ENCODE results near the gene ST8SIA6. TPM values are rescaled to one million over a fixed set of nuclear protein-coding genes. Genes with fewer than 3 reads are reported as not detected.

ST8SIA6 gene
- polyA plus RNA-seq, 2 of the 4 experiments (the other 2 are of a cell fraction): 0.16 to 0.25 TPM

DNA sequence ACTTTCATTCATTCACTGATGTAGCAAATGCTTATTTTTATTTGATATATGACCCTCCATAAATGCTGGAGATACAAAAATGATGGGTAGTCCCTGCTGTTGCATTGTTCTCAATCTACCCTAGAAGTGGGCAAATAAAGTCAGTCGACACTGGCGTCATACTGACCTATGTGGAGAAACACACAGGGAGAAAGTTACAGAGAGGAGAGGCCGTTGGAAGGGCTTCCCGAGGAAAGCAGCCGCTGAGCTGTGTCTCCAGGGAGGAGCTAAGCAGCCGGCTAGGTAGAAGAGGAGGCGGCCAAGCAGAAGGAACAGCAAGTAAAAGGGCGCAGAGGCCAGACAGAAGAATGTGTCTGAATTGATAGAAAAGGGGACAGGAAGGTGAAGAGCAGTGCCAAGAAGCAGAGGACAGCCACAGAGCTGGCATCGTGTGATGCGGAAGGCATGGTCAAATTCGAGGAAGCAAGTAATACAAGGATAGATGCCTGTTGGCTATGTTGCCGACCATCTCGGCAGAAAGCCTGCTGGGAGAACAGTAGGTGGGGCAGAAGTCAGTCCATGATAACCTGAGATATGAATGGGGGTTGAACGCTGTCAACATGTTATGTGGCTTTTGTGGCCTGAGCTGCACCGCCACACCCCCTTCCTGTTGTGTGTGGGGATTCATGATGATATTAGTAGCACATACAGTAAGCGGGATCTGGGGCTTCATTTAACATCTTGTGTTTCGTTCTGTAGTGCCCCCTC is 25.9 kb downstream of the ST8SIA6 start:
- no peaks in the 10 kb centered on the region for H3K9me3 ChIP-seq
- ChIA-PET CTCF (interaction anchor here (0.6 to 5.4 kb wide), 10 partner anchors 9 to 1551 kb away, joined by 3 to 28 read pairs (median 4); no protein-coding TSS in a partner anchor), POLR2A (no interaction called here)
- H3K4me2 ChIP-seq: no peak overlapping the region
- no peak overlapping the region for H3K27ac ChIP-seq
- H3K4me3 ChIP-seq: no peak overlapping the region
- no peak for TF ChIP-seq CHD4 (IDR thresholded peaks at IDR 0.05; ENCODE audit: borderline replicate concordance)
- no peak for TF ChIP-seq GATA3 (IDR thresholded peaks at IDR 0.05; ENCODE audit: borderline replicate concordance)
- TF ChIP-seq CBX8 (IDR thresholded peaks at IDR 0.05): no peak
- TF ChIP-seq, protein P1, sequence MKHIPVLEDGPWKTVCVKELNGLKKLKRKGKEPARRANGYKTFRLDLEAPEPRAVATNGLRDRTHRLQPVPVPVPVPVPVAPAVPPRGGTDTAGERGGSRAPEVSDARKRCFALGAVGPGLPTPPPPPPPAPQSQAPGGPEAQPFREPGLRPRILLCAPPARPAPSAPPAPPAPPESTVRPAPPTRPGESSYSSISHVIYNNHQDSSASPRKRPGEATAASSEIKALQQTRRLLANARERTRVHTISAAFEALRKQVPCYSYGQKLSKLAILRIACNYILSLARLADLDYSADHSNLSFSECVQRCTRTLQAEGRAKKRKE (CRISPR knock-in tag; IDR thresholded peaks at IDR 0.05; ENCODE audit: low read depth): no peak
- TF ChIP-seq KDM1A (IDR thresholded peaks at IDR 0.05; ENCODE audit: low read depth): no peak
- no peaks in the 10 kb centered on the region for H3K4me1 ChIP-seq
- FAIRE-seq (no peak), ATAC-seq (no peak), DNase-seq (ENCODE audit: low read depth in 1 of 2, low spot score in 1 of 2) (no peak)
- WGBS (ENCODE audit: missing lambda C conversion rate): 64% methylated on average over 17 of the region's 17 CpGs

DNA sequence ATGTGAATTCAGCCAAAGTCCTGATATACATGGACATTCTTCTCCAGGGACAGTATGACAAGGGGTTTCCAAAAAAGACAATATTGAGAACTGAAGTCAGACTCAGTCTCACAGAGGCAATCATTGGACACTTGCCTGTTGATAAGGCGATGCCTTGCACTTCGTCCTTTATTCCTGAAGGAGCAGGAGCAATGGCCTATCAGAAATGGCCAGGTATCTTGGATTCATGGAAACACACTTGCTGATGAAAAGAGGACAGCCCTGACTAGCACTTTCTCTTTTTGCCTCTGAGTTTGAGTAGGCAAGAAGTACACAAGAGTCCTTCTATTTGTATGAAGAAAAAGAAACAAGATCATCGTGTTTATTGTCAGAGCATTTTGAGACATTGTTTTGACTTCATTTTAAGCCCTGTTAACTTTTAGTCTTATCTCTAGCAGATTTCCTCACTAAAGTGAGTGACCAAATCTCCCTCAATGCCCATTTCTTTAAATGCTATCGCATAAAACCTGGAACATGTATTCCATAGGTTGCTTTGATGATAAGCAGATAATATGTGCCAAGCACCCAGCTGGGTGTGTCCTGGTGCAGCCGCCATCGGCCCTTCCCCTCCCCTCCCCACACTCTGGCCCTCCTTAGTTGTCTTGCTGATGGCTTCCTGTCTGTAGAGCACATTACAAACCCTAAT is 26.6 kb downstream of the ST8SIA6 start:
- Histone ChIP-seq H3K9me3 (no peaks in the 10 kb centered on the region), H3K4me1 (no peaks in the 10 kb centered on the region), H3K4me3 (no peak overlapping the region), H3K4me2 (no peak overlapping the region), H3K27ac (no peak overlapping the region)
- CTCF ChIA-PET: interaction anchor here (0.6 to 2.9 kb wide), 4 partner anchors 10 to 660 kb away, joined by 3 to 12 read pairs (median 6); no protein-coding TSS in a partner anchor
- POLR2A ChIA-PET: no interaction called here
- FAIRE-seq (no peak), ATAC-seq (no peak), DNase-seq (ENCODE audit: low read depth in 1 of 2, low spot score in 1 of 2) (no peak)
- TF ChIP-seq KDM1A (IDR thresholded peaks at IDR 0.05; ENCODE audit: low read depth): no peak
- TF ChIP-seq ZNF302 (CRISPR knock-in tag; IDR thresholded peaks at IDR 0.05): no peak
- no peak for TF ChIP-seq FOSB (CRISPR knock-in tag; IDR thresholded peaks at IDR 0.05)
- TF ChIP-seq, protein P1 (CRISPR knock-in tag; IDR thresholded peaks at IDR 0.05; ENCODE audit: low read depth): no peak
- no peak for TF ChIP-seq PHF8 (IDR thresholded peaks at IDR 0.05; ENCODE audit: borderline replicate concordance, low read depth)
- TF ChIP-seq CBX2 (IDR thresholded peaks at IDR 0.05; ENCODE audit: borderline replicate concordance, low read depth): no peak
- 59% methylated on average over 6 of the region's 6 CpGs for WGBS (ENCODE audit: missing lambda C conversion rate)

DNA sequence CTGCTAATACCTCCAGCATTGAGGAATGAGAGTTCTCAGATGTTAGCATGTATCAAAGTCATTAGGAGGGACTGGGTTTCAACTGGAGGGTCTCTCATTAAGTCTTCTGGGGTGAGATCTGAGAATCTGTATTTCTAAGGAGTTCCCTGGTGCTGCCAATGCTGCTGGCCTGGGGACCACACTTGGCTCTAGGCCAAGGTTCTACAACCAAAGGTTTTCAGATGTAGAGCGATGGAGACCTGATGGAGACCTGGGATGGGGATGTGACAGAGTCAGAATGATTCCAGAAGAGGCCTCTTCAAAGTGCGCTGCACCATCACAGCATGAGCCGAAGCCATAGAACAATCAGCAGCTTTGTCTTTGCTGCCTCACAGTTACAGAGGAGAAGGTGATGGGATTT is 27.2 kb downstream of the ST8SIA6 start:
- no peak overlapping the region for H3K4me3 ChIP-seq
- TF ChIP-seq SREBF2 (IDR thresholded peaks at IDR 0.05) (no peak), RCOR1 (IDR thresholded peaks at IDR 0.05; ENCODE audit: low read depth, low read length) (no peak), CBX8 (IDR thresholded peaks at IDR 0.05) (no peak), ZFP36 (IDR thresholded peaks at IDR 0.05; ENCODE audit: borderline replicate concordance, partially characterized antibody) (no peak), CEBPB (IDR thresholded peaks at IDR 0.05) (no peak), HOXA7 (CRISPR knock-in tag; IDR thresholded peaks at IDR 0.05) (no peak), FOSB (CRISPR knock-in tag; IDR thresholded peaks at IDR 0.05) (no peak), SMC3 (IDR thresholded peaks at IDR 0.05) (no peak), POLR2A (IDR thresholded peaks at IDR 0.05; ENCODE audit: low read length) (no peak), EHF (CRISPR knock-in tag; IDR thresholded peaks at IDR 0.05) (no peak), CHD2 (IDR thresholded peaks at IDR 0.05; ENCODE audit: low read length, partially characterized antibody) (no peak), EHMT2 (IDR thresholded peaks at IDR 0.05; ENCODE audit: low read depth) (no peak), BHLHE40 (IDR thresholded peaks at IDR 0.05; ENCODE audit: low read depth, low read length) (no peak), ZNF302 (CRISPR knock-in tag; IDR thresholded peaks at IDR 0.05) (no peak), ESRRA (IDR thresholded peaks at IDR 0.05; ENCODE audit: borderline replicate concordance, low read length) (no peak), JUN (IDR thresholded peaks at IDR 0.05) (no peak)
- TF ChIP-seq, protein P2, sequence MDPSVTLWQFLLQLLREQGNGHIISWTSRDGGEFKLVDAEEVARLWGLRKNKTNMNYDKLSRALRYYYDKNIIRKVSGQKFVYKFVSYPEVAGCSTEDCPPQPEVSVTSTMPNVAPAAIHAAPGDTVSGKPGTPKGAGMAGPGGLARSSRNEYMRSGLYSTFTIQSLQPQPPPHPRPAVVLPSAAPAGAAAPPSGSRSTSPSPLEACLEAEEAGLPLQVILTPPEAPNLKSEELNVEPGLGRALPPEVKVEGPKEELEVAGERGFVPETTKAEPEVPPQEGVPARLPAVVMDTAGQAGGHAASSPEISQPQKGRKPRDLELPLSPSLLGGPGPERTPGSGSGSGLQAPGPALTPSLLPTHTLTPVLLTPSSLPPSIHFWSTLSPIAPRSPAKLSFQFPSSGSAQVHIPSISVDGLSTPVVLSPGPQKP (IDR thresholded peaks at IDR 0.05; ENCODE audit: low read depth, low read length): no peak
- TF ChIP-seq, protein P3, sequence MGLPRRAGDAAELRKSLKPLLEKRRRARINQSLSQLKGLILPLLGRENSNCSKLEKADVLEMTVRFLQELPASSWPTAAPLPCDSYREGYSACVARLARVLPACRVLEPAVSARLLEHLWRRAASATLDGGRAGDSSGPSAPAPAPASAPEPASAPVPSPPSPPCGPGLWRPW (IDR thresholded peaks at IDR 0.05): no peak
- TF ChIP-seq, protein P4, sequence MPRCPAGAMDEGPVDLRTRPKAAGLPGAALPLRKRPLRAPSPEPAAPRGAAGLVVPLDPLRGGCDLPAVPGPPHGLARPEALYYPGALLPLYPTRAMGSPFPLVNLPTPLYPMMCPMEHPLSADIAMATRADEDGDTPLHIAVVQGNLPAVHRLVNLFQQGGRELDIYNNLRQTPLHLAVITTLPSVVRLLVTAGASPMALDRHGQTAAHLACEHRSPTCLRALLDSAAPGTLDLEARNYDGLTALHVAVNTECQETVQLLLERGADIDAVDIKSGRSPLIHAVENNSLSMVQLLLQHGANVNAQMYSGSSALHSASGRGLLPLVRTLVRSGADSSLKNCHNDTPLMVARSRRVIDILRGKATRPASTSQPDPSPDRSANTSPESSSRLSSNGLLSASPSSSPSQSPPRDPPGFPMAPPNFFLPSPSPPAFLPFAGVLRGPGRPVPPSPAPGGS (IDR thresholded peaks at IDR 0.05): no peak
- DNase-seq (ENCODE audit: low read depth in 1 of 2, low spot score in 1 of 2) (no peak), ATAC-seq (no peak), FAIRE-seq (no peak)
- no peaks in the 10 kb centered on the region for H3K4me1 ChIP-seq
- CTCF ChIA-PET: interaction anchor here (0.6 to 1.1 kb wide), 2 partner anchors 11 to 598 kb away, joined by 3 read pairs; no protein-coding TSS in a partner anchor
- POLR2A ChIA-PET: no interaction called here
- H3K27ac ChIP-seq: no peak overlapping the region
- WGBS (ENCODE audit: missing lambda C conversion rate): 84% methylated on average over 3 of the region's 3 CpGs
- H3K9me3 ChIP-seq: no peaks in the 10 kb centered on the region
- H3K4me2 ChIP-seq: no peak overlapping the region
